GM12878 (cell line): Measurements from ENCODE around the gene PLXNA2. TPM values are rescaled to one million over a fixed set of nuclear protein-coding genes. Genes with fewer than 3 reads are reported as not detected.

Experiments
- ATAC-seq: fragments of 200-7000 bp; cut with Tn5 transposase; 3 replicates; pipeline ENCODE4 v1.9.1; 2020; ENCODE audit warnings: mild to moderate bottlenecking, moderate library complexity
- BruUV-seq: library from RNA; stranded (reverse); fragments of 400-500 nt; replicated peaks from 2 replicates; lab custom pipeline; 2021; lab: Mats Ljungman, UMichigan
- CTCF ChIA-PET: fragments of 300-600 bp; sonication (Branson Sonifier 250); formaldehyde crosslinking; extraction: SDS; loops from one replicate; lab custom pipeline; 2021; ENCODE audit warnings: inconsistent platforms; lab: Yijun Ruan, JAX
- POLR2A ChIA-PET: fragments of 350-600 bp; formaldehyde crosslinking; extraction: SDS; loops from one replicate; lab custom pipeline; 2021; ENCODE audit warnings: inconsistent platforms; lab: Charles Lee
- RAD21 ChIA-PET: fragments of 300-600 bp; sonication (Branson Sonifier 250); formaldehyde crosslinking; loops from one replicate; lab custom pipeline; 2023; ENCODE audit warnings: antibody characterized with exemption; ENCODE audit not compliant: unreplicated experiment; lab: Charles Lee
- SMC1A ChIA-PET: fragments of 300-600 bp; sonication (Branson Sonifier 250); formaldehyde crosslinking; loops from one replicate; lab custom pipeline; 2023; ENCODE audit not compliant: unreplicated experiment, uncharacterized antibody; lab: Charles Lee
- DNase-seq: peaks from one replicate; pipeline ENCODE4 v3.0.0-alpha.2; 2011; ENCODE audit warnings: low read depth, low spot score
- FAIRE-seq: peaks from 3 replicates; lab custom pipeline; 2011; peaks lifted over from hg19 to GRCh38; lab: Jason Lieb, UNC
- H2AFZ ChIP-seq: 2 replicates; pipeline ENCODE4 v1.6.0; 2011; ENCODE audit warnings: low read depth, low read length, control low read depth; ENCODE audit not compliant: control insufficient read depth
- H3K27ac ChIP-seq: 2 replicates; pipeline ENCODE4 v1.5.1; 2011; ENCODE audit warnings: control low read depth; ENCODE audit not compliant: control insufficient read depth, insufficient read depth
- H3K27me3 ChIP-seq, 2 experiments: replicated peaks in 1 of 2; 2 replicates each; pipeline versions ENCODE4 v1.6.0 to v1.6.1; 2011; ENCODE audit warnings: low read length in 1 of 2; ENCODE audit not compliant: control insufficient read depth in 2 of 2, insufficient read depth in 2 of 2
- H3K36me3 ChIP-seq, 2 experiments: 2 replicates each; pipeline ENCODE4 v1.5.1; 2011; ENCODE audit warnings: low read length in 1 of 2; ENCODE audit not compliant: control insufficient read depth in 2 of 2, insufficient read depth in 2 of 2
- H3K4me1 ChIP-seq: 2 replicates; pipeline ENCODE4 v1.6.1; 2011; ENCODE audit warnings: mild to moderate bottlenecking, low read length, moderate library complexity, mixed read lengths; ENCODE audit not compliant: control insufficient read depth, insufficient read depth
- H3K4me2 ChIP-seq: 2 replicates; pipeline ENCODE4 v1.6.0; 2011; ENCODE audit warnings: control low read depth; ENCODE audit not compliant: control insufficient read depth, insufficient read depth
- H3K4me3 ChIP-seq: fragments of 200-600 bp; sonication (generic); 2 replicates; pipeline ENCODE4 v1.5.1; 2016
- H3K79me2 ChIP-seq: 2 replicates; pipeline ENCODE4 v1.6.0; 2011; ENCODE audit warnings: low read length; ENCODE audit not compliant: control insufficient read depth, insufficient read depth
- H3K9ac ChIP-seq: 2 replicates; pipeline ENCODE4 v1.8.0; 2011; ENCODE audit warnings: low read length, control low read depth, mixed read lengths; ENCODE audit not compliant: control insufficient read depth, insufficient read depth
- H3K9me3 ChIP-seq: replicated peaks from 3 replicates; pipeline ENCODE4 v1.5.1; 2011; ENCODE audit warnings: mild to moderate bottlenecking, low read length; ENCODE audit not compliant: control insufficient read depth, insufficient read depth
- H4K20me1 ChIP-seq: 2 replicates; pipeline ENCODE4 v1.6.0; 2011; ENCODE audit not compliant: control insufficient read depth, insufficient read depth
- GATAD2B ChIP-seq: fragments of 450-650 bp; conservative IDR thresholded peaks from 2 replicates; pipeline ENCODE4 v1.6.1; 2017; ENCODE audit warnings: low read depth, mild to moderate bottlenecking, moderate library complexity
- IRF4 ChIP-seq: IDR thresholded peaks from 2 replicates; pipeline ENCODE4 v1.6.1; 2011; ENCODE audit warnings: low read depth, low read length
- JUNB ChIP-seq: IDR thresholded peaks from 2 replicates; pipeline ENCODE4 v1.6.1; 2016; ENCODE audit warnings: antibody characterized with exemption, mild to moderate bottlenecking
- NR2C2 ChIP-seq: IDR thresholded peaks from 2 replicates; pipeline ENCODE4 v1.6.1; 2011; ENCODE audit warnings: borderline replicate concordance, low read depth; ENCODE audit not compliant: control insufficient read depth, insufficient read length
- PAX8 ChIP-seq: fragments of 450-650 bp; IDR thresholded peaks from 2 replicates; pipeline ENCODE4 v1.6.1; 2017; ENCODE audit warnings: mild to moderate bottlenecking, moderate library complexity
- SREBF2 ChIP-seq: IDR thresholded peaks from 2 replicates; pipeline ENCODE4 v1.6.1; 2012; ENCODE audit warnings: mild to moderate bottlenecking, low read length
- SRF ChIP-seq, 2 experiments: IDR thresholded peaks; 2 replicates each; pipeline ENCODE4 v1.6.1; 2011; ENCODE audit warnings: low read depth in 2 of 2, low read length in 2 of 2, mild to moderate bottlenecking in 1 of 2, moderate library complexity in 1 of 2
- WGBS: methylation state at CpG from one replicate; pipeline ENCODE4 v1.1.6; 2016; ENCODE audit warnings: low lambda C conversion rate; ENCODE audit not compliant: insufficient replicate concordance, insufficient coverage; ENCODE audit errors: missing lambda C conversion rate; 5-methylcytosine and 5-hydroxymethylcytosine counted together
- in situ Hi-C: fragments of 300-500 bp; cut with MboI; formaldehyde crosslinking; loops from 9 replicates; pipeline ENCODE4 v1.14.3; 2018; ENCODE audit warnings: mixed read lengths
- intact Hi-C: fragments of 100-400 bp; cut with micrococcal nuclease; formaldehyde crosslinking; loops from one replicate; pipeline ENCODE4 v1.14.2; 2022; ENCODE audit not compliant: unreplicated experiment
- polyA plus RNA-seq, 11 experiments: library from polyadenylated mRNA; depleted of rRNA in 4 of 11; unstranded in 6 of 11; stranded (reverse) in 5 of 11; fragments of >200 nt; fragmentation: Nextera tagmentation in 4 of 11; fragmentation: Illumina TruSeq in 1 of 11; extraction: Ambion mirVana in 4 of 11; extraction: Trizol in 1 of 11; gene quantifications; 1 replicate in 1 of 11; 2 replicates in 10 of 11; pipeline versions ENCODE4 v1.2.1 to v1.2.3, GENCODE V29; 2011 to 2016; ENCODE audit warnings: inconsistent platforms in 2 of 11, missing spikeins in 2 of 11, low read depth in 1 of 11
- total RNA-seq, 4 experiments: library from RNA; depleted of rRNA in 3 of 4; stranded (reverse); fragments of >200 nt in 3 of 4; fragmentation: Illumina TruSeq in 1 of 4; extraction: Trizol in 1 of 4; gene quantifications; 2 replicates each; pipeline versions ENCODE4 v1.2.1 to v1.2.3, GENCODE V29; 2013 to 2021
- TF ChIP-seq, protein P1 (sequence below): IDR thresholded peaks from 2 replicates; pipeline ENCODE4 v1.6.1; 2011; ENCODE audit warnings: borderline replicate concordance, low read depth, mild to moderate bottlenecking, moderate library complexity, low read length; ENCODE audit not compliant: insufficient read depth, poor library complexity, severe bottlenecking
- TF ChIP-seq, protein P2 (sequence below): fragments of 450-650 bp; formaldehyde crosslinking; IDR thresholded peaks from 2 replicates; pipeline ENCODE4 v1.4.0; 2020; ENCODE audit warnings: mild to moderate bottlenecking, moderate library complexity
- TF ChIP-seq, protein P3 (sequence below): fragments of 450-650 bp; IDR thresholded peaks from 2 replicates; pipeline ENCODE4 v1.6.1; 2017; ENCODE audit warnings: mild to moderate bottlenecking, moderate library complexity
- TF ChIP-seq, protein P4 (sequence below): fragments of 450-650 bp; formaldehyde crosslinking; IDR thresholded peaks from 2 replicates; pipeline ENCODE4 v1.5.0; 2022; ENCODE audit warnings: mild to moderate bottlenecking, missing genetic modification characterization

The PLXNA2 gene
- total and polyA plus RNA-seq, 10 of the 15 experiments (the other 5 are each of a cell fraction or from before 2014, with no cell fraction given) = under 0.01 to 0.08 (median 0.07) TPM; not detected in 4

DNA sequence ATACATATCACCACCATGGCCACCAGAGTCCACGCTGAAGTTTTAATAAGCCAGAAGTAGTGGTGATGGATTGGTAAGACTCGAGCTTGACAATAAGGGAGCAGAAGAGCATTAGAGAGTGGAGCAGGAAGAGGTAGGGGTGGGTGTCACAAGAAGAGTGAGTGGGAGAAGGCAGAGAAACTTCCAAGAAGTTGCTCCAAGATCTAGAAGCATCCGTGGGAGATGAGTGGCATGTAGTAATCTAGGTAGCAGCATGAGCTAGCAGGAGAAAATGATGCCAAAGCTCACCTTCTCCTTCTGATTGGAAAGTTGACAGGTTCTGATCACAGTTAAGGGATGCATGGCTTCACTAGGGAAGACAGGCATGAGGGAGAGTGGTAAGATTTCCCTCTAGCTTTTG is 49.2 kb downstream of the PLXNA2 start:
- POLR2A ChIA-PET = interaction anchor here (0.5 kb wide), 1 partner anchor 23 kb away, joined by 3 read pairs; no protein-coding TSS in a partner anchor
- BruUV-seq = no TSS peak
- intact Hi-C loops (no loop called here), in situ Hi-C loops (no loop called here)
- H3K9ac ChIP-seq = no peak overlapping the region
- DNase-seq (no peak), ATAC-seq (no peak), FAIRE-seq (no peak)
- no peaks in the 10 kb centered on the region for H3K27me3 ChIP-seq
- no peaks in the 10 kb centered on the region for H4K20me1 ChIP-seq
- CTCF ChIA-PET = interaction anchor here (0.9 to 1.5 kb wide), 5 partner anchors 7 to 102 kb away, joined by 3 to 4 read pairs (median 3); no protein-coding TSS in a partner anchor
- H3K36me3 ChIP-seq = no peaks in the 10 kb centered on the region
- peaks cover under 1% of the 10 kb centered on the region for H3K4me1 ChIP-seq
- SMC1A ChIA-PET = interaction anchor here (0.7 to 1.1 kb wide), 2 partner anchors 10 to 14 kb away, joined by 3 to 4 read pairs; no protein-coding TSS in a partner anchor
- H3K9me3 ChIP-seq = no peaks in the 10 kb centered on the region
- no peak overlapping the region for H2AFZ ChIP-seq
- RAD21 ChIA-PET = interaction anchor here (0.6 to 0.7 kb wide), 2 partner anchors 10 to 47 kb away, joined by 3 read pairs; no protein-coding TSS in a partner anchor
- no peak overlapping the region for H3K4me2 ChIP-seq
- WGBS = 6% methylated on average over 3 of the region's 3 CpGs
- H3K79me2 ChIP-seq = no peaks in the 10 kb centered on the region
- H3K4me3 ChIP-seq = no peak overlapping the region
- H3K27ac ChIP-seq = no peak overlapping the region
- TF ChIP-seq GATAD2B = no peak
- TF ChIP-seq PAX8 = no peak
- TF ChIP-seq, protein P1, sequence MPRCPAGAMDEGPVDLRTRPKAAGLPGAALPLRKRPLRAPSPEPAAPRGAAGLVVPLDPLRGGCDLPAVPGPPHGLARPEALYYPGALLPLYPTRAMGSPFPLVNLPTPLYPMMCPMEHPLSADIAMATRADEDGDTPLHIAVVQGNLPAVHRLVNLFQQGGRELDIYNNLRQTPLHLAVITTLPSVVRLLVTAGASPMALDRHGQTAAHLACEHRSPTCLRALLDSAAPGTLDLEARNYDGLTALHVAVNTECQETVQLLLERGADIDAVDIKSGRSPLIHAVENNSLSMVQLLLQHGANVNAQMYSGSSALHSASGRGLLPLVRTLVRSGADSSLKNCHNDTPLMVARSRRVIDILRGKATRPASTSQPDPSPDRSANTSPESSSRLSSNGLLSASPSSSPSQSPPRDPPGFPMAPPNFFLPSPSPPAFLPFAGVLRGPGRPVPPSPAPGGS = no peak
- TF ChIP-seq, protein P2, sequence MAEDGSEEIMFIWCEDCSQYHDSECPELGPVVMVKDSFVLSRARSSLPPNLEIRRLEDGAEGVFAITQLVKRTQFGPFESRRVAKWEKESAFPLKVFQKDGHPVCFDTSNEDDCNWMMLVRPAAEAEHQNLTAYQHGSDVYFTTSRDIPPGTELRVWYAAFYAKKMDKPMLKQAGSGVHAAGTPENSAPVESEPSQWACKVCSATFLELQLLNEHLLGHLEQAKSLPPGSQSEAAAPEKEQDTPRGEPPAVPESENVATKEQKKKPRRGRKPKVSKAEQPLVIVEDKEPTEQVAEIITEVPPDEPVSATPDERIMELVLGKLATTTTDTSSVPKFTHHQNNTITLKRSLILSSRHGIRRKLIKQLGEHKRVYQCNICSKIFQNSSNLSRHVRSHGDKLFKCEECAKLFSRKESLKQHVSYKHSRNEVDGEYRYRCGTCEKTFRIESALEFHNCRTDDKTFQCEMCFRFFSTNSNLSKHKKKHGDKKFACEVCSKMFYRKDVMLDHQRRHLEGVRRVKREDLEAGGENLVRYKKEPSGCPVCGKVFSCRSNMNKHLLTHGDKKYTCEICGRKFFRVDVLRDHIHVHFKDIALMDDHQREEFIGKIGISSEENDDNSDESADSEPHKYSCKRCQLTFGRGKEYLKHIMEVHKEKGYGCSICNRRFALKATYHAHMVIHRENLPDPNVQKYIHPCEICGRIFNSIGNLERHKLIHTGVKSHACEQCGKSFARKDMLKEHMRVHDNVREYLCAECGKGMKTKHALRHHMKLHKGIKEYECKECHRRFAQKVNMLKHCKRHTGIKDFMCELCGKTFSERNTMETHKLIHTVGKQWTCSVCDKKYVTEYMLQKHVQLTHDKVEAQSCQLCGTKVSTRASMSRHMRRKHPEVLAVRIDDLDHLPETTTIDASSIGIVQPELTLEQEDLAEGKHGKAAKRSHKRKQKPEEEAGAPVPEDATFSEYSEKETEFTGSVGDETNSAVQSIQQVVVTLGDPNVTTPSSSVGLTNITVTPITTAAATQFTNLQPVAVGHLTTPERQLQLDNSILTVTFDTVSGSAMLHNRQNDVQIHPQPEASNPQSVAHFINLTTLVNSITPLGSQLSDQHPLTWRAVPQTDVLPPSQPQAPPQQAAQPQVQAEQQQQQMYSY = no peak
- no peak for TF ChIP-seq SRF (IDR thresholded peaks at IDR 0.05; ENCODE audit: low read depth in 2 of 2, low read length in 2 of 2)
- TF ChIP-seq IRF4 = no peak
- TF ChIP-seq, protein P3, sequence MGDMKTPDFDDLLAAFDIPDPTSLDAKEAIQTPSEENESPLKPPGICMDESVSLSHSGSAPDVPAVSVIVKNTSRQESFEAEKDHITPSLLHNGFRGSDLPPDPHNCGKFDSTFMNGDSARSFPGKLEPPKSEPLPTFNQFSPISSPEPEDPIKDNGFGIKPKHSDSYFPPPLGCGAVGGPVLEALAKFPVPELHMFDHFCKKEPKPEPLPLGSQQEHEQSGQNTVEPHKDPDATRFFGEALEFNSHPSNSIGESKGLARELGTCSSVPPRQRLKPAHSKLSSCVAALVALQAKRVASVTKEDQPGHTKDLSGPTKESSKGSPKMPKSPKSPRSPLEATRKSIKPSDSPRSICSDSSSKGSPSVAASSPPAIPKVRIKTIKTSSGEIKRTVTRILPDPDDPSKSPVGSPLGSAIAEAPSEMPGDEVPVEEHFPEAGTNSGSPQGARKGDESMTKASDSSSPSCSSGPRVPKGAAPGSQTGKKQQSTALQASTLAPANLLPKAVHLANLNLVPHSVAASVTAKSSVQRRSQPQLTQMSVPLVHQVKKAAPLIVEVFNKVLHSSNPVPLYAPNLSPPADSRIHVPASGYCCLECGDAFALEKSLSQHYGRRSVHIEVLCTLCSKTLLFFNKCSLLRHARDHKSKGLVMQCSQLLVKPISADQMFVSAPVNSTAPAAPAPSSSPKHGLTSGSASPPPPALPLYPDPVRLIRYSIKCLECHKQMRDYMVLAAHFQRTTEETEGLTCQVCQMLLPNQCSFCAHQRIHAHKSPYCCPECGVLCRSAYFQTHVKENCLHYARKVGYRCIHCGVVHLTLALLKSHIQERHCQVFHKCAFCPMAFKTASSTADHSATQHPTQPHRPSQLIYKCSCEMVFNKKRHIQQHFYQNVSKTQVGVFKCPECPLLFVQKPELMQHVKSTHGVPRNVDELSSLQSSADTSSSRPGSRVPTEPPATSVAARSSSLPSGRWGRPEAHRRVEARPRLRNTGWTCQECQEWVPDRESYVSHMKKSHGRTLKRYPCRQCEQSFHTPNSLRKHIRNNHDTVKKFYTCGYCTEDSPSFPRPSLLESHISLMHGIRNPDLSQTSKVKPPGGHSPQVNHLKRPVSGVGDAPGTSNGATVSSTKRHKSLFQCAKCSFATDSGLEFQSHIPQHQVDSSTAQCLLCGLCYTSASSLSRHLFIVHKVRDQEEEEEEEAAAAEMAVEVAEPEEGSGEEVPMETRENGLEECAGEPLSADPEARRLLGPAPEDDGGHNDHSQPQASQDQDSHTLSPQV = no peak
- no peak for TF ChIP-seq NR2C2
- TF ChIP-seq SREBF2 = no peak
- no peak for TF ChIP-seq JUNB
- TF ChIP-seq, protein P4, sequence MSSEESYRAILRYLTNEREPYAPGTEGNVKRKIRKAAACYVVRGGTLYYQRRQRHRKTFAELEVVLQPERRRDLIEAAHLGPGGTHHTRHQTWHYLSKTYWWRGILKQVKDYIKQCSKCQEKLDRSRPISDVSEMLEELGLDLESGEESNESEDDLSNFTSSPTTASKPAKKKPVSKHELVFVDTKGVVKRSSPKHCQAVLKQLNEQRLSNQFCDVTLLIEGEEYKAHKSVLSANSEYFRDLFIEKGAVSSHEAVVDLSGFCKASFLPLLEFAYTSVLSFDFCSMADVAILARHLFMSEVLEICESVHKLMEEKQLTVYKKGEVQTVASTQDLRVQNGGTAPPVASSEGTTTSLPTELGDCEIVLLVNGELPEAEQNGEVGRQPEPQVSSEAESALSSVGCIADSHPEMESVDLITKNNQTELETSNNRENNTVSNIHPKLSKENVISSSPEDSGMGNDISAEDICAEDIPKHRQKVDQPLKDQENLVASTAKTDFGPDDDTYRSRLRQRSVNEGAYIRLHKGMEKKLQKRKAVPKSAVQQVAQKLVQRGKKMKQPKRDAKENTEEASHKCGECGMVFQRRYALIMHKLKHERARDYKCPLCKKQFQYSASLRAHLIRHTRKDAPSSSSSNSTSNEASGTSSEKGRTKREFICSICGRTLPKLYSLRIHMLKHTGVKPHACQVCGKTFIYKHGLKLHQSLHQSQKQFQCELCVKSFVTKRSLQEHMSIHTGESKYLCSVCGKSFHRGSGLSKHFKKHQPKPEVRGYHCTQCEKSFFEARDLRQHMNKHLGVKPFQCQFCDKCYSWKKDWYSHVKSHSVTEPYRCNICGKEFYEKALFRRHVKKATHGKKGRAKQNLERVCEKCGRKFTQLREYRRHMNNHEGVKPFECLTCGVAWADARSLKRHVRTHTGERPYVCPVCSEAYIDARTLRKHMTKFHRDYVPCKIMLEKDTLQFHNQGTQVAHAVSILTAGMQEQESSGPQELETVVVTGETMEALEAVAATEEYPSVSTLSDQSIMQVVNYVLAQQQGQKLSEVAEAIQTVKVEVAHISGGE (CRISPR knock-in tag) = no peak
